ENCODE results near the gene IMMP2L. TPM values are rescaled to one million over a fixed set of nuclear protein-coding genes. Genes with fewer than 3 reads are reported as not detected.

IMMP2L gene
- total and polyA plus RNA-seq, 2 of the 13 experiments (the other 11 are each of a cell fraction or from before 2014, with no cell fraction given): 7.8 to 16.9 TPM

GRCh38 chr7:111586711-111587409, 24.6 kb upstream of the IMMP2L start:
- Histone ChIP-seq H3K9me3 (ENCODE audit: low read length) (no peaks in the 10 kb centered on the region), H3K27me3 (ENCODE audit: control insufficient read depth in 1 of 2, insufficient read depth in 2 of 2, low read length in 2 of 2) (no peaks in the 10 kb centered on the region), H3K79me2 (ENCODE audit: insufficient read depth, low read length) (no peaks in the 10 kb centered on the region), H3K4me1 (ENCODE audit: insufficient read depth, low read length) (no peaks in the 10 kb centered on the region), H2AFZ (ENCODE audit: low read length) (no peak overlapping the region), H3K36me3 (replicated peaks in 1 of 2; ENCODE audit: control insufficient read depth in 1 of 2, insufficient read depth in 2 of 2, low read length in 2 of 2) (no peaks in the 10 kb centered on the region), H3K9ac (ENCODE audit: insufficient read depth, low read depth, low read length) (no peak overlapping the region), H4K20me1 (ENCODE audit: insufficient read depth, low read length) (no peaks in the 10 kb centered on the region), H3K4me3 (replicated peaks in 1 of 3; ENCODE audit: insufficient read depth in 1 of 3, low read depth in 2 of 3, low read length in 3 of 3) (no peak overlapping the region), H3K4me2 (ENCODE audit: low read depth, low read length) (no peak overlapping the region), H3K27ac (ENCODE audit: extremely low read length, insufficient read depth, low read length) (no peak overlapping the region)
- 0% methylated on average over 3 of the region's 4 CpGs for WGBS (ENCODE audit: low lambda C conversion rate)
- no TSS peak for BruUV-seq (replicated peaks)
- POLR2A ChIA-PET: no interaction called here
- intact Hi-C loops (cut with micrococcal nuclease; ENCODE audit: unreplicated experiment) (no loop called here), in situ Hi-C loops (cut with HindIII; ENCODE audit: extremely low pct_ligation_motif_present, low pct_unique_long_range_greater_than_20kb) (no loop called here)
- DNase-seq (ENCODE audit: low spot score): no peak
- no peak for ATAC-seq
- TF ChIP-seq ZNF556 (CRISPR knock-in tag; IDR thresholded peaks at IDR 0.05; ENCODE audit: borderline replicate concordance) (no peak), ZSCAN29 (CRISPR knock-in tag; conservative IDR thresholded peaks at IDR 0.05) (no peak), ZNF335 (CRISPR knock-in tag; IDR thresholded peaks at IDR 0.05) (no peak), ZNF564 (CRISPR knock-in tag; IDR thresholded peaks at IDR 0.05) (no peak), MEIS2 (CRISPR knock-in tag; IDR thresholded peaks at IDR 0.05) (no peak), ZSCAN31 (CRISPR knock-in tag; IDR thresholded peaks at IDR 0.05; ENCODE audit: low read depth) (no peak), KDM6A (CRISPR knock-in tag; IDR thresholded peaks at IDR 0.05; ENCODE audit: low read depth) (no peak), ZEB1 (IDR thresholded peaks at IDR 0.05; ENCODE audit: insufficient replicate concordance, low read depth) (no peak), MYPOP (CRISPR knock-in tag; IDR thresholded peaks at IDR 0.05) (no peak), ZMYM2 (CRISPR knock-in tag; IDR thresholded peaks at IDR 0.05) (no peak), SNAPC2 (CRISPR knock-in tag; IDR thresholded peaks at IDR 0.05) (no peak), GATAD2A (CRISPR knock-in tag; IDR thresholded peaks at IDR 0.05) (no peak), ZNF672 (CRISPR knock-in tag; IDR thresholded peaks at IDR 0.05) (no peak), ZNF724P (CRISPR knock-in tag; IDR thresholded peaks at IDR 0.05; ENCODE audit: borderline replicate concordance) (no peak), TEF (CRISPR knock-in tag; IDR thresholded peaks at IDR 0.05) (no peak), GMEB2 (CRISPR knock-in tag; IDR thresholded peaks at IDR 0.05; ENCODE audit: low read depth) (no peak), POLR2A (IDR thresholded peaks at IDR 0.05; ENCODE audit: insufficient read depth in 1 of 2, low read depth in 2 of 2, low read length in 2 of 2) (no peak), ZNF570 (CRISPR knock-in tag; IDR thresholded peaks at IDR 0.05; ENCODE audit: borderline replicate concordance) (no peak), ZNF891 (CRISPR knock-in tag; IDR thresholded peaks at IDR 0.05) (no peak)
- CTCF ChIA-PET (ENCODE audit: low intra/inter-chr PET ratio, low total read pairs): no interaction called here
- no peak for FAIRE-seq

Measured in HepG2 (cell line).